Cortex of kidney (tissue), 1 donor: ENCODE data around the gene LSR.

Source experiments
- DNase-seq: peaks from one replicate; lab custom pipeline; 2025; lab: John Stamatoyannopoulos, UW

LSR gene, protein sequence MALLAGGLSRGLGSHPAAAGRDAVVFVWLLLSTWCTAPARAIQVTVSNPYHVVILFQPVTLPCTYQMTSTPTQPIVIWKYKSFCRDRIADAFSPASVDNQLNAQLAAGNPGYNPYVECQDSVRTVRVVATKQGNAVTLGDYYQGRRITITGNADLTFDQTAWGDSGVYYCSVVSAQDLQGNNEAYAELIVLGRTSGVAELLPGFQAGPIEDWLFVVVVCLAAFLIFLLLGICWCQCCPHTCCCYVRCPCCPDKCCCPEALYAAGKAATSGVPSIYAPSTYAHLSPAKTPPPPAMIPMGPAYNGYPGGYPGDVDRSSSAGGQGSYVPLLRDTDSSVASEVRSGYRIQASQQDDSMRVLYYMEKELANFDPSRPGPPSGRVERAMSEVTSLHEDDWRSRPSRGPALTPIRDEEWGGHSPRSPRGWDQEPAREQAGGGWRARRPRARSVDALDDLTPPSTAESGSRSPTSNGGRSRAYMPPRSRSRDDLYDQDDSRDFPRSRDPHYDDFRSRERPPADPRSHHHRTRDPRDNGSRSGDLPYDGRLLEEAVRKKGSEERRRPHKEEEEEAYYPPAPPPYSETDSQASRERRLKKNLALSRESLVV

DNA sequence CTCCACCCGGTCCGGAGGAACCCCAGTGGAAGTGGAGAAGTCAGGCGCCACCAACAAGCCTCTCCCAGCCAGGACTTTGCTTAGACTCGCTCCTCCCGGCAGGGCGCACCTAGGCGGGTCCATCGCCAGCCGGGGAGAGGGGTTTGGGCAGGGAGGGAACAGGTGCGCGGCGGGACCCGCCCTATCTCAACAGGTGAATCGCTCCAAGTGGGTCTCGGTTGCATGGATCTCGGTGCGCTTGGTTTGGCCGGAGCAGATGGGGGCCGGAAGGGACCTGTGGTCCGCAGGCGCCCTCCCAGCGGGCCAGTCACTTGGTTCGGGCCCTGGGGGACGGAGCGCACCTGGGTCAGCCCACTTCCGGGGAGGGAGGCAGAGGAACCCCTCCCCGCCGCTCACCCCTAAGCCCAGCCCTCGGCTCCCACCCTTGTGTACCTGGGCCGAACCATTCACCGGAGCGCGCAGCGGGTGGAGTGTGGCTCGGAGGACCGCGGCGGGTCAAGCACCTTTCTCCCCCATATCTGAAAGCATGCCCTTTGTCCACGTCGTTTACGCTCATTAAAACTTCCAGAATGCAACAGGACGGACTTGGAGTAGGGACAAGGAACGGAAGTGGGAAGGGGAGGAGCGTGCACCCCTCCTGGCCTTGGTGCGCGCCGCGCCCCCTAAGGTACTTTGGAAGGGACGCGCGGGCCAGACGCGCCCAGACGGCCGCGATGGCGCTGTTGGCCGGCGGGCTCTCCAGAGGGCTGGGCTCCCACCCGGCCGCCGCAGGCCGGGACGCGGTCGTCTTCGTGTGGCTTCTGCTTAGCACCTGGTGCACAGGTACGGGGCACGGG is at the start of gene LSR:
TSS of gene LSR (plus strand) at position 693 of the 836 bp plus-strand sequence. CDS start at position 714, 21 bp downstream.
- DNase-seq, result no peak

DNA sequence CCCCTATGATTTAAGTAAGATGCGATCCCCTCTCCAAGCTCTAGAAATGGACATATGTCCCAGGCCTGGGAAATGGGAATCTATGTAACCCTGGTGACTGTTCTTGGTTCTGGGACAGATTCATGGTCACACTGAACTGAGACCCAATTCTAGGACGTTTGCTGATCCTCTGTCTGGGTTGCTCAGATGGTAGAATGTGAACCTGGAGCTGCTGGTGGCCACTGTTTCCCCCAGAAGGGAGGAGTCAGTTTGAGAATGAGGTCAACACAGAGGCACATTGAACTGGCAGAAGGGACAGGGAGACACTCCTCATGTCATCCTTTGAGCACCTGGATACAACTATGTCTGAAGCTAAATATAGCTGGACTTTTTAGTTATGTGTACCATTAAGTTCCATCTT is 49.3 kb upstream of the LSR start:
- no peak for DNase-seq

DNA sequence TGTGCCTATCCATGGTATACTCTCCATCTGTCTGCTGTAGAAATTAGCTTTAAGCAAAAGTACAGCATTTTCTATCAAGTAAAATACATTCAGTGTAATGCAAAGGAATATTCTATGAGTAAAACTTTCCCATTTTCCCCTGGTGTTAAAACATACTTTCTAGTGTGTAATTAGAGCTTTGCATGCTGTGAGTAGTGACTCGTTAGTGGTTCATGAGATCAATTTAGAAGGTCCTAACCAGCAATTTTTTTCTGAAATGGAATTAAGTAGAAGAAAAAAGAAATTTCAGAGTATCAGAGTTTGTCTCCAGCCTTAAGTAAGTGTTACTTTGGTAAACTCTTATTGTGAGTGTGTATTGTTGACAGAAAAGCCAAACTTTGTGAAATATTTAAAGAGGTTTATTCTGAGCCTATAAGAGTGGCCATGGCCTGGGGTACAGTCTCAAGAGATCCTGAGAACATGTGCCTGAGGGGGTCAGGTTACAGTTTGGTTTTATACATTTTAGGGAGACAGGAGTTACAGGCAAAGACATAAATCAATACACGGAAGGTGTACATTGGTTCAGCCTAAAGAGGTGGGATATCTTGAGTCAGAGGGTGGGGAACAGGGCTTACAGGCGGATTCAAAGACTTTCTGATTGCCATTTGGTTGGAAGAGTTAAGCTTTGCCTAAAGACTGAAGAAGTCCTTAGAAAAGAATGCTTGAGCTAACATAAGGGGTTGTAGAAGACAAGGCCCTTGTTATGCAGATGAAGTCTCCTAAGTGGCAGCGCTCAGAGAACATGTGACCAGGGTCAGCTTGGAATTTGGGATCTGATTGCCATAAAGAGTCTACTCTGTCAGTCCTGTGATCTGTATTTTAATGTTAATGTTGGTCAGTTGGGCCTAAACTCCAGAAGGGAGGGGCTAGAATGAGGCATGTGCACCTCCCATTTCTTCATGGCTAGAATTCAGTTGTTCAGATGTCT is 45.8 kb upstream of the LSR start:
- DNase-seq, result no peak

DNA sequence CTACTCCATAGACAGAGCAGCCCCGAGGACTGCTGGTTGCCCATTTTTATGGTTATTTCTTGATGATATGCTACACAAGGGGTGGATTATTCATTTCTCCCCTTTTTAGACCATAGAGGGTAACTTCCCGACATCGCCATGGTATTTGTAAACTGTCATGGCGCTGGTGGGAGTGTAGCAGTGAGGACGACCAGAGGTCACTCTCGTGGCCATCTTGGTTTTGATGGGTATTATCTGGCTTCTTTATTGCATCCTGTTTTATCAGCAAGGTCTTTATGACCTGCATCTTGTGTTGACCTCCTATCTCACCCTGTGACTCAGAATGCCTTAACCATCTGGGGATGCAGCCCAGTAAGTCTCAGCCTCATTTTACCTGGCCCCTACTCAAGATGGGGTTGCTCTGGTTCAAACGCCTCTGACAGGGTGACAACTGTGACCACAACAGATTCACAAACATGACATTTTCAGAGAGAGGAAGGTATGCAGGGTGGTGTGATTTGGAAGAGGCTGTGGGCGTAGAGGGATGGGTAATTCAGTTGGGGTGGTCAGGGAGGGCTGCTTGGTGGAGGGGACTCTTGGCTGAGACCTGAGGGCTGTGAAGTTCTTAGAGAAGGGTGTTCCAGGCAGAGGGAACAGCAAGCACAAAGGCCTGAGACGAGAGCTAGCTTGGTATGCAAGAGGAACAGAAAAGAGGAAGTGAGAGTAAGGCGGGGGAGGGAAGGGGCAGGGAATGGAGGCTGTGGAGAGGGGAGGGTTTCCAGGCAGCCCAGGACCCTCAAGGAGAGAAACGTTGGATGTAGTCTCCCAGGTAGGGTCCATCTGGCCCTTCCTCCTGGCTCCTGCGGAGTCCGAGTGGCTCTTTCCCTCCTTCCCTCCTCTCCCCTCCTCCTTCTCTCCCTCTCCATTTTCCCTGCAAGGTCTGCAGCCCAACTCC is 43.7 kb upstream of the LSR start:
- no peak for DNase-seq

DNA sequence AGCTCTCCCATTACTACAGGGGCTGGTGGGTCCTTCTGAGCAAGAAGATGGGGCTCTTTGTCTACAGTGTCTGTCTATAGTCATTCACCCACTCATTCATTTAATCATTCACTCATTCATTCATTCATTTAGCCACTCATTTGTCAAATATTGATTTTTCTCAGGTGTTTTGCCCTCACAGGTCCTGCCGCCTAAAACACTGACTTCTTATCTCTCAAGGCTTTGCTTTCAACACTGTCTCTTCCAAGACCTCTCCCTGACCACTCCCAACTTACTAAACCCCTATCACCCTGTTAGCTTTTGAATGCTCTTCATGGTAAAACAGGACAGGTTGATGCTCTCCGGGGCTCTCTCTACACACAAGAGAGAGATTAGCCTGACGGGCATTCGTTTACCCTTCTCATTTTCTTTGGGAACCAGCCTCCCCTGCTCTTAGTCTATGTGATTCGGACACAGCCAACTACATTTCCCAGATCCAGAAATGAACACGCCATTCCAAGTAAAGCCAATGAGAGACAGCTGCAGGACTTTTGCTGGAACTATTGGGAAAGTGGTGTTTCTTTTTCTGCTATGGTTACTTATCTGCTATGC is 43.0 kb upstream of the LSR start:
- DNase-seq, result no peak

DNA sequence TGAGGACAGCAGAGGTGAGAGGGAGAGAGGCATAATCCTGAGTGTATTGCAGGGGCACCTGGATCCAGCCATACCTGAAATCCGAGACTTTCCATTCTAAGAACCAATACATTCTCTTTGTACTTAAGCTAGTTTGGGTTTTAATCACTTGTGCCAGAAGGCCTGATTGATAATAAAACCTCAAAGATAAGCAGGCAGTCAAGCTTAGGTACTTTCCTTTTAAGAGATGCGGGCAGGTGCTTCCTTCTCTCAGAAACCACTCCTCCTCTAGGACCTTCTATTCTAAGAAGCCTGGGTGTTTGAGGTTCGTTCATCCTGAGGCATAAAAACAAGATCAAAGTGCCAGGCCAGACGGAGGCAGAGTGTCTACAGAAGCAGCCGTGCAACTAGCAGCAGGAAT is 42.4 kb upstream of the LSR start:
- DNase-seq, result no peak

DNA sequence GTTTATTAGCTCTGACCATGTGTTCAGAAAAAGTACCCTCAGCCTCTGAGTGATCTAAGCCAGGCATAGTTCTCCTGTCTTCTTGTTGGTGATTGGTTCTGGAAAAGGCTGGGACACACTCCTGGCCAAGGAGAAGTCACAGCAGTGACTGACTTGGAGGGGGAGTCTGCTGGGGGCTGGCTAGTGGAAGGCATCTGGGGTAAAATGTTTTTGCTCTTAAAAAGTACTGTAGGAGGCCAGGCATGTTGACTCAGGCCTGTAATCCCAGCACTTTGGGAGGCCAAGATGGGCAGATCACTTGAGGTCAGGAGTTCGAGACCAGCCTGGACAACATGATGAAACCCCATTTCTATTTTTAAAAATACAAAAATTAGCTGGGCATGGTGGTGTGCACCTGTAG is 41.9 kb upstream of the LSR start:
- DNase-seq, result no peak

DNA sequence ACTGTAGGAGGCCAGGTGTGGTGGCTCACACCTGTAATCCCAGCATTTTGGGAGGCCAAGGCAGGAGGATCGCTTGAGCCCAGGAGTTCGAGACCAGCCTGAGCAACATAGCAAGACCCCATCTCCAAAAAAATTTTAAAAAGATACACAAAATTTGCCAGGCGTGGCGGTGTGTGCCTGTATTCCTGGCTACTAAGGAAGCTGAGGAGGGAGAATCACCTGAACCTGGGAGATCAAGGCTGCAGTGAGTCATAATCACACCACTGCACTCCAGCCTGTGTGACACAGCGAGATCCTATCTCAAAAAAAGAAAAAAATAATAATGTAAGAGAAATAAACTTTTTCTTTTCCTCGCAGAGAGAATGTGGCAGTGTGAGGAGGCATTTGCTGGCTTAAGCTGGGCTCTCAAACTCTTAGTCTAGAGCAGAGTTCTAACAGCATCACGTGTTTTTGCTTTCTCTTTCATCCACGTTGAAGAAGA is 41.4 kb upstream of the LSR start:
- DNase-seq, result no peak

DNA sequence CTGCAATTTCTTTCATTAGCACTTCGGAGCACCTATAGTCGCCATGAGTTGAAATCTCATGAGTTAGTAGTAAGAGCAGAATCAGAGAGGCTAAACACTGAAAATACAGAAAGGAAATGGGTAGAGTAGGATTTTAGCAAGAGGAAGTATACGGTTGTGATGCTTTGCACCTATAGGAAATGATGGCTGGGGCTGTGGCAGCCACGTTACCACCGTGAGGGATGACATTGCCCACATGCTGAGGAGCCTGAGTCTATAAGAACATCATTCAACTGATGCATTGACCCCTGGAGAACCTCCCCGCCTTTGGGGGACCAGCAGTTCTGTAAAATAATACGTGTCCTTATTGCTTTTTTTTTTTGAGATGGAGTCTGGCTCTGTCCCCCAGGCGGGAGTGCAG is 40.7 kb upstream of the LSR start:
- no peak for DNase-seq

DNA sequence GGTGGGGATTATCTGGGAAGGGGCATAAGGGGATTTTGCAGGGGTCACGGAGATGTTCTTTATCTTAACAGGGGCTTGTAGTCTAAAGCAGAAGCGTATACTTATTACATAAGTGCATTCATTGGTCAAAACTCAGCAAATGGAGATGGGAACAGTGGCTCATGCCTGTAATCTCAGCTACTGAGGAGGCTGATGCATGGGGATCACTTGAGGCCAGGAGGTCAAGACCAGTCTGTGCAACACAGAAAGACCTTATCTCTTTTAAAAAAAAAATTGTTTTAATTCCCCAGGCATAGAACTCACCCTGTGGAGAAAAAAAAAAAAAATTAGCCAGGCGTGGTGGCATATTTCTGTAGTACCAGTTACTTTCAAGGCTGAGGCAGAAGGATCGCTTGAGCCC is 39.2 kb upstream of the LSR start:
- no peak for DNase-seq

DNA sequence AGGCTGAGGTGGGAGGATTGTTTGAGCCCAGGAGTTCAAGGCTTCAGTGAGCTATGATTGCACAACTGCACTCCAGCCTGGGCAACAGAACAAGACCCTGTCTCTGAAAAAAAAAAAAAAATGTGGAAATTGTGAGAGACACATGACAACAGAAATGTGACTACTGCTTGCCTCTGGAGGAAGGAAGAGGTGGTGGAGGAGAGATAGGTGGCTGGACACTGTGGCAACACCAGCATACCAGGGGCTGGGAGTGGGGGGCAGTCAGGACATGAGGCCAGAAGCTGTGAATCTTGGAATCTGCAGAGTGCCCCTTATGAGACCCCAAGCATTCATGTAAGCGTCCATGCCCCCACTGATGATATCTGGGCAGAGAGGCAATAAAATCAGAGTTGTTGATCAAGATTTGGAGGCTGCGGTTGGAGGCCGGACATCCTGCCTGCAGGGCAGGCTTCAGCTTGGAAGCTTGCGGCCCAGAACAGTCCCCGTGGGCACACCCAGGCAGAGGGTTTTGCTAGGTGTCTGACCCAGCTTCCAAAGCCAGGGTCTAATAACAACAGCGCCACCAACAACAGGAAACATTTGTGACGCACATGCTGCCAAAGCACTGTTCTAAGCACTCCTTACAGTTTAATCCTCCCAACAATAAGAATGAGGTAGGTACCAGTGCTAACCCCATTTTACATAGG is 37.1 kb upstream of the LSR start:
- no peak for DNase-seq

DNA sequence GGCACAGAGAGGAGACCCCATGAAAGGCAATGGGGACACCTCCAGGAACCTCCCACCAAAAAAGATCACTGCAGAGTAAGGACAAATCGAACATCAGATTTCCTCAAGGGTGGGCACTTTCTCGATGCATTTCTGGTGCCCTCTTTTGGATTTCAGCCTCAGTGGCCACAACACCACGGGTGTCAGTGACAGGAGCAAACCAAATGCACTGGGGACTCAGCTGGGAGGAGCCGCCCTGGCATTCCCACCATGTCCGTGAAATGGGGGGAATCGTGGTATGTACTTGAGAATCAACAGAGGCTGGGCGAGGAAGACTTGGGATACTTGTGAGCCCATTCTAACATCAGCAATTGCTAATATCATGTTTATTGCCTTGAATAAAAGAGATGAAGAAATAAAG is 36.6 kb upstream of the LSR start:
- DNase-seq, result no peak

DNA sequence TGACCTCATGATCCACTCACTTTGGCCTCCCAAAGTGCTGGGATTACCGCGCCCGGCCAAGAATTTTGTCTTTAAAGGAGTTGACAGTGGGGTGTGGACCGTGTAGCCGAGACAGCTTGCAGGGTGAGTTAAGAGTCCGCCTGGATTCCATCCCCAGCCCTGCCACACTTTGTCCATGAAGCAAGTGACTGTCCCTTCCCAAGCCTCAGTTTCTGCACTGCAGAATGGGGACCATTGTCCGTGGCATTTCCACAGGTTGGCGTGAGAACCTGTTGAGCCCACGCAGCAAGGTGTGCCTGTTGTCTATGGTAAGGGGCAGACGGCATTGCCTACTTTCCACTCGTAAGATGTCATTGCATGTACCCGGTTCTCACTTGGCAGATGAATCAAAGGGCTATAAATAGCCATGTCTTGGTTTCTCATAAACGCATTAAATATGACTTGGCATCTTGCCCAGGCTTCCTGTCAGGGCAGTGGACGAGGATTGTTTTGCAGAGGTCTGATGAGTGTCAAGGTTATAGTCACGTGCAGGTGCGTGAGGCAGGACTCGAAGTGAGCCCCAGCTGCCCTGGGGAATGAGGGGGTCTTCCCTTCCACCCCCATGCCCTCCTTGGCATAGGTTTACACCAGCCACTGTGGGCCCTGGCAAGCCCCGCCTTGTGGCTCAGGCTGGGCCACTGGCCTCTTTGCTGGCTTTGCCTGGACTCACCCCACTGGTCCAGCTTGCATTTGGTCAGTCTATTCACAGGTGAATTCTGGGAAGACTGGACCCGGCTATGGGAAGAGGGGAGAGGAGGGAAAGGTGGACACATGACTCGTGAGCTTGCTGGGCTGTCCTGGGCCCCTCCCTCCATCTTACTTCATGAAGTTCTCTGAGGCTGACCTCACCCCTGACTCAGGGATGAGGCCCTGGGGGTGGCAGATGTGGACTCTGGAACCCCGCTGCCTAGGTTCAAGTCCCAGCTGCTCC is 34.9 kb upstream of the LSR start:
- DNase-seq, result no peak

DNA sequence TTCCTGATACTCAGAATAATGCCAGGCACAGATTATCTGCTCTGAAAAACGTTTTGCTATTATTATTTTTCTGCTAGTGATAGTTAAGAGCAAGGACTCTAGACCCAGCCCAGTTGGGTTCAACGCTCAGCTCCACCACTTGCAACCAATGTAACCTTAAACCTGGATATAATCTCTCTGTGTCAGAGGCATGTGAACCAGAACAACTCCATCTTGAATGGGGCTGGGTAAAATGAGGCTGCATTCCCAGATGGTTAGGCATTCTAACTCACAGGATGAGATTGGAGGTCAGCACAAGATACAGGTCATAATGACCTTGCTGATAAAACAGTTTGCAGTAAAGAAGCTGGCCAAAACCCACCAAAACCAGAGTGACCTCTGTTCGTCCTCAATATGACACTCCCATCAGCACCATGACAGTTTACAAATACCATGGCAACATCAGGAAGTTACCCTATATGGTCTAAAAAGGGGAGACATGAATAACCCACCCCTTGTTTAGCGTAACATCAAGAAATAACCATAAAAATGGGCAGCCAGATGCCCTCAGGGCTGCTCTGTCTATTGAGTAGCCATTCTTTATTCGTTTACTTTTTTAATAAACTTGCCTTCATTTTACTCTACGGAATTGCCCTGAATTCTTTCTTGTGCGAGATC is 33.9 kb upstream of the LSR start:
- DNase-seq, result no peak

DNA sequence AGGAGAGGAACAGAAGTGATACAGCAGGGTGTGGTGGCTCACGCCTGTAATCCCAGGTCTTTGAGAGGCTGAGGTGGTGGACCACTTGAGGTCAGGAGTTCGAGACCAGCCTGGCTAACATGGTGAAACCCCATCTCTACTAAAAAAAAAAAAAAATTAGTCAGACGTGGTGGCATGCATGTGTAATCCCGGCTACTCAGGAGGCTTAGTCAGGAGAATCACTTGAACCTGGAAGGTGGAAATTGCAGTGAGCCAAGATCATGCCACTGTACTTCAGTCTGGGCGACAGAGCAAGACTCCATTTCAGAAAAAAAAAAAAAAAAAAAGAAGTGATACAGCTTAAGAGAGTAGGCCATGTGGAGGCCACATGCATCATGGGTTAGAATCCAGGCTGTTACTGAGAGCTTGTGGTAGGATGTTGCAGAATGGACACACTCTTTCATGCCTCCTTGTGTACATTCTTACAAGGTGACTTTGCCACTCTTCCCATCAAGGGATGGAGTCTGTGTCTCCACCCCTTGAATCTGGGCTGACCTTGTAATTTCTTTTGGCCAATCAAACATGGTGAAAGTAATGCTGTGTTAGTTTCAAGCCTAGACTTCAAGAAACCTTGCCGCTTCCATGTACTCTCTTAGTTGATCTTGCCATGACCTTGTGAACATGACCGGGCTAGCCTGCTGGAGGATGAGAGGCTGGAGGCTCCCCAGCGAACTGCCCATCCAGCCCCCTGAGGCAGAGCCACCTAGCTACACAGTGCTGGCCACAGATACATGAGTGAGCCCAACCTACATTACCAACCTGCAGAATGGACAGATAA is 32.6 kb upstream of the LSR start:
- no peak for DNase-seq

DNA sequence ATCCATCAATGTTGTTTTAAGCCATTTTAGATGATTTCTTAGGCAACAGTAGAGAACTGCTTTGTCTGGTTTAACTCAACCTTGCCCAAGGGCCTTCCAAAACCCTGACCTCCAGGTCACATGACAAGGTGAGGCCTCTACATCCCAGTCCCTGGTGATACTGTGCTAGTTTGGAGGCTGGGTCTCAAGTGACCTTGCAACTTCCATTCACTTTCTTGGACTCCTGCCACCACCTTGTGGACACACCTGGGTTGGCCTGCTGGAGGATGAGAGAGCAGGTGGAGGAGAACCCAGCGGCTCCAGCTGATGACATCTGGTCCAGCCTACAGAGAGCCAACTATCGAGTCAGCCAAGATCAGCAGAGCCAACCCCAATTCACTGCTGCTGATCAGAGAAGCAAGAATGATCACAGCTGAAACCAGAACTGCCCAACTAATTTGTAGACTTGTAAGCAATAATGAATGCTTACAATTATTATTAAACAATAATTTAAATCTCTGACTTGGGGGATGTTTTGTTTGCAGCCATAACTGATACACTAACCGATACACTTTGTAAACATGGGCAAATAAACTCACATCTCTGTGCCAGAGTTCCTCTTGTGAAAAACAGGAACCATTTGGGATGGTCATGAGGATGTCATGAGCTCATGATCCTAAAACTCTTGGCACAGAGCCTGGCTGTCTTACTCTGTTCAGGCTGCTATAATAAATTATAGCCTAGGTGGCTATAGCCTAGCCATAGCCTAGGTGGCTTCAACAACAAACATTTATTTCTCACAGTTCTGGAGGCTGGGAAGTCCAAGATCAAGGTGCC is 31.8 kb upstream of the LSR start:
- no peak for DNase-seq
